HCT116 (cell line): ENCODE results near the gene RAI1. TPM values are rescaled to one million over a fixed set of nuclear protein-coding genes. Genes with fewer than 3 reads are reported as not detected.

Experiments
- ATAC-seq: fragments of 200-7000 bp; cut with Tn5 transposase; 2 replicates; pipeline ENCODE4 v1.9.1; 2020; ENCODE audit warnings: mild to moderate bottlenecking, moderate library complexity
- BruUV-seq: library from RNA; stranded (reverse); fragments of 400-500 nt; replicated peaks from 2 replicates; lab custom pipeline; 2021; lab: Mats Ljungman, UMichigan
- CTCF ChIA-PET: fragments of 300-600 bp; sonication (Branson Sonifier 250); formaldehyde crosslinking; loops from one replicate; lab custom pipeline; 2021; ENCODE audit warnings: antibody characterized with exemption; lab: Charles Lee
- POLR2A ChIA-PET: fragments of 300-600, 350-600 bp; sonication (Branson Sonifier 250); formaldehyde crosslinking; loops from one replicate; lab custom pipeline; 2021; ENCODE audit warnings: antibody characterized with exemption; lab: Charles Lee
- RAD21 ChIA-PET, 2 experiments: fragments of 300-600 bp; sonication (Branson Sonifier 250); formaldehyde crosslinking; loops; one replicate each; lab custom pipeline; 2023; ENCODE audit warnings: low total read pairs in 2 of 2; ENCODE audit not compliant: uncharacterized antibody in 2 of 2, unreplicated experiment in 2 of 2, low non-redundant PET in 1 of 2; lab: Charles Lee
- DNase-seq: peaks from one replicate; pipeline ENCODE4 v3.0.0-alpha.2; 2010; ENCODE audit warnings: low read depth, low spot score
- H2AFZ ChIP-seq: fragments of 200-600 bp; shearing (Covaris generic), sonication (generic); 2 replicates; pipeline ENCODE4 v1.6.1; 2017; ENCODE audit warnings: low read depth, mixed run types, mixed read lengths, antibody characterized with exemption, low read length; ENCODE audit not compliant: poor library complexity, severe bottlenecking
- H3K27ac ChIP-seq: 2 replicates; pipeline ENCODE4 v1.5.1; 2012; ENCODE audit warnings: low read depth, low read length
- H3K27me3 ChIP-seq: fragments of 200-600 bp; sonication (generic); 2 replicates; pipeline ENCODE4 v1.6.1; 2016; ENCODE audit warnings: mixed run types, low read length, mixed read lengths; ENCODE audit not compliant: insufficient read depth
- H3K36me3 ChIP-seq, 2 experiments: fragments of 200-500 bp in 1 of 2; fragments of 200-600 bp in 1 of 2; sonication (Bioruptor generic) in 1 of 2; sonication (generic) in 1 of 2; 2 replicates each; pipeline versions ENCODE4 v1.5.1 to v1.6.1; 2014 to 2016; ENCODE audit warnings: low read length in 2 of 2, inconsistent platforms in 1 of 2, mixed read lengths in 1 of 2, mixed run types in 1 of 2; ENCODE audit not compliant: insufficient read depth in 2 of 2, control insufficient read depth in 1 of 2
- H3K4me1 ChIP-seq, 2 experiments: fragments of 200-600 bp in 1 of 2; sonication (generic) in 1 of 2; 2 replicates each; pipeline versions ENCODE4 v1.5.1 to v1.6.1; 2012 to 2017; ENCODE audit warnings: low read length in 2 of 2, inconsistent platforms in 1 of 2, mild to moderate bottlenecking in 1 of 2, mixed read lengths in 1 of 2, mixed run types in 1 of 2, moderate library complexity in 1 of 2; ENCODE audit not compliant: insufficient read depth in 2 of 2, control insufficient read depth in 1 of 2
- H3K4me2 ChIP-seq: fragments of 200-600 bp; sonication (generic); 2 replicates; pipeline ENCODE4 v1.6.1; 2017; ENCODE audit warnings: mixed run types, low read length, mixed read lengths
- H3K4me3 ChIP-seq, 2 experiments: fragments of 200-600 bp in 1 of 2; sonication (generic) in 1 of 2; replicated peaks in 1 of 2; 2 replicates each; pipeline ENCODE4 v1.5.1; 2011 to 2016; ENCODE audit warnings: low read length in 2 of 2, control low read depth in 1 of 2, low read depth in 1 of 2, mild to moderate bottlenecking in 1 of 2, mixed read lengths in 1 of 2, mixed run types in 1 of 2
- H3K79me2 ChIP-seq: fragments of 200-600 bp; sonication (generic); 2 replicates; pipeline ENCODE4 v1.6.1; 2017; ENCODE audit warnings: mild to moderate bottlenecking, mixed run types, low read length, moderate library complexity, mixed read lengths; ENCODE audit not compliant: insufficient read depth
- H3K9ac ChIP-seq: fragments of 200-600 bp; sonication (generic); 2 replicates; pipeline ENCODE4 v1.6.1; 2016; ENCODE audit warnings: low read length, mixed read lengths
- H3K9me2 ChIP-seq: fragments of 200-600 bp; sonication (generic), shearing (Covaris generic); 2 replicates; pipeline ENCODE4 v1.6.1; 2017; ENCODE audit warnings: mixed run types, mild to moderate bottlenecking, moderate library complexity; ENCODE audit not compliant: insufficient read depth
- H3K9me3 ChIP-seq, 2 experiments: fragments of 200-500 bp in 1 of 2; fragments of 200-600 bp in 1 of 2; sonication (Bioruptor generic) in 1 of 2; sonication (generic) in 1 of 2; 2 replicates each; pipeline ENCODE4 v1.6.1; 2014 to 2017; ENCODE audit warnings: low read length in 2 of 2, mixed read lengths in 2 of 2, inconsistent platforms in 1 of 2, low read depth in 1 of 2, mild to moderate bottlenecking in 1 of 2, mixed run types in 1 of 2, moderate library complexity in 1 of 2; ENCODE audit not compliant: control insufficient read depth in 1 of 2, insufficient read depth in 1 of 2
- H4K20me1 ChIP-seq: fragments of 200-600 bp; sonication (generic), shearing (Covaris generic); 2 replicates; pipeline ENCODE4 v1.6.1; 2017; ENCODE audit warnings: mixed run types, mild to moderate bottlenecking, moderate library complexity; ENCODE audit not compliant: insufficient read depth
- CTCF ChIP-seq, 3 experiments: fragments of 200-600 bp in 1 of 3; sonication (generic) in 1 of 3; IDR thresholded peaks in 2 of 3; conservative IDR thresholded peaks in 1 of 3; 2 replicates each; pipeline ENCODE4 v1.5.1; 2012 to 2017; ENCODE audit warnings: low read depth in 2 of 3, low read length in 2 of 3, antibody characterized with exemption in 1 of 3, borderline replicate concordance in 1 of 3, control low read depth in 1 of 3, mild to moderate bottlenecking in 1 of 3, mixed read lengths in 1 of 3, mixed run types in 1 of 3, moderate library complexity in 1 of 3; ENCODE audit not compliant: insufficient read depth in 1 of 3
- EGR1 ChIP-seq: IDR thresholded peaks from 2 replicates; pipeline ENCODE4 v1.6.1; 2012; ENCODE audit warnings: low read depth
- ELF1 ChIP-seq: IDR thresholded peaks from 2 replicates; pipeline ENCODE4 v1.6.1; 2012; ENCODE audit warnings: low read depth, borderline replicate concordance
- EZH2 ChIP-seq: fragments of 200-600 bp; sonication (generic); IDR thresholded peaks from 2 replicates; pipeline ENCODE4 v1.6.1; 2017; ENCODE audit warnings: antibody characterized with exemption, mixed run types
- EZH2phosphoT487 ChIP-seq: fragments of 200-600 bp; IDR thresholded peaks from 2 replicates; pipeline ENCODE4 v1.6.1; 2018; ENCODE audit warnings: antibody characterized with exemption, borderline replicate concordance
- FOSL1 ChIP-seq: IDR thresholded peaks from 2 replicates; pipeline ENCODE4 v1.6.1; 2012; ENCODE audit warnings: low read depth
- JUND ChIP-seq: IDR thresholded peaks from 2 replicates; pipeline ENCODE4 v1.6.1; 2012
- POLR2A ChIP-seq: IDR thresholded peaks from 2 replicates; pipeline ENCODE4 v1.7.0; 2011; ENCODE audit warnings: borderline replicate concordance; ENCODE audit not compliant: insufficient read depth, insufficient read length; ENCODE audit errors: extremely low read depth
- POLR2AphosphoS5 ChIP-seq: IDR thresholded peaks from 2 replicates; pipeline ENCODE4 v1.6.1; 2011; ENCODE audit warnings: mild to moderate bottlenecking, low read depth, low read length, moderate library complexity
- RAD21 ChIP-seq: IDR thresholded peaks from 2 replicates; pipeline ENCODE4 v1.6.1; 2012; ENCODE audit warnings: low read depth, mild to moderate bottlenecking
- REST ChIP-seq: IDR thresholded peaks from 2 replicates; pipeline ENCODE4 v1.6.1; 2012; ENCODE audit warnings: low read depth
- SIN3A ChIP-seq: IDR thresholded peaks from 2 replicates; pipeline ENCODE4 v1.6.1; 2012; ENCODE audit warnings: low read depth
- SRF ChIP-seq: IDR thresholded peaks from 2 replicates; pipeline ENCODE4 v1.6.1; 2012; ENCODE audit warnings: low read depth
- ZBTB33 ChIP-seq: IDR thresholded peaks from 2 replicates; pipeline ENCODE4 v1.6.1; 2011; ENCODE audit warnings: mild to moderate bottlenecking, low read length, moderate library complexity; ENCODE audit not compliant: insufficient replicate concordance; ENCODE audit errors: extremely low read depth
- ZFX ChIP-seq: fragments of 450-650 bp; IDR thresholded peaks from 2 replicates; pipeline ENCODE4 v1.6.1; 2017
- ZNF274 ChIP-seq: fragments of 200-500 bp; sonication (Bioruptor generic); IDR thresholded peaks from 2 replicates; pipeline ENCODE4 v1.6.1; 2014; ENCODE audit warnings: mild to moderate bottlenecking, low read depth, low read length, inconsistent platforms
- intact Hi-C: fragments of 100-400 bp; cut with micrococcal nuclease; formaldehyde crosslinking; loops from 2 replicates; pipeline ENCODE4 v1.10.0; 2022
- total RNA-seq: library from RNA; stranded (reverse); gene quantifications from one replicate; pipeline ENCODE4 v1.2.1, GENCODE V29; 2021; ENCODE audit not compliant: unreplicated experiment
- TF ChIP-seq, protein P1 (sequence below): IDR thresholded peaks from 2 replicates; pipeline ENCODE4 v1.6.1; 2012

The RAI1 gene
- total RNA-seq, 1 experiment from 2014 or later: 38.5 TPM

DNA sequence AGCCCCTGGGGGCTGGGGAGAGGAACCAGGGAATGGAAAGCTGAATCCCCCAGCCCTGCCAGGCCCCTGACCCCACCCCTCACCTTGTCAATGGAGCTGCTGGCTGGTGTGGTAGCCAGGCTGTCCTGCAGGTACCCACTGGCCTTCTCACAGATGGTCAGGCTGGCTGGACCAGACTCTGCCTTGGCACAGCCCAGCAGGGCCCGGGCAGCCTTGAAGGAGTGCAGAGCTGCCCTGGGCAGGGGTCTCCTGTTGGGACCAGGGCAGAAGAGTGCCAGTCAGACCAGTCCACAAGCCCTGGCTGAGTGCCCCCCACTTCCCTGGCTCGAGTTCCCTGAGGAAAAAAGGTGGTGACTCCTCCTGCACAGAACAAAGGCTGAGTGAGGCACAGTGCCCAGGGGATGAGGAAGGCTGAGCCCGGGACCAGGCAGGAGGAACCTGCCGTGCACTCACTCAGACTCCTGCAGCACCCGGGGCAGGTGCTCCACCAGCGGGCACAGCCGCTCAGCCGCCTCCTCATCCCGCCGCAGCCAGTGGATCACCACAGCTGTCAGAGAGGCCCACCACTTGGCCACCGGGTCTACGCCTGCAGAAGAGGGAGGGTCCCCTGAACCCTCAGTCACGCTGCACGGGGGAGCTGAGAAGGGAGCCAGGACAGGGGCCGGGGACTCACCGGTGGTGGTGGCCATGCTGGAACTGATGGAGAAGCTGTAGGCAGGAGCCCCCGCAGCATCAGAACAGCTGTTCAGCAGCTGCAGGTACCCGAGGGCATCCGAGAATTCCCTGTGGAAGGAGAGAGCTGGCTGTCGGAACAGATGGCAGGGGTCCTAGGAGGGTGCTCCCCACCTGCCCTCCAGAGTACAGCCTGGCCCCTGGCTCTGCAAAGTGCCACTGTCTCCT is 133.2 kb downstream of the RAI1 start:
- BruUV-seq: no TSS peak
- no peak overlapping the region for H3K9ac ChIP-seq
- no peaks in the 10 kb centered on the region for H3K27me3 ChIP-seq
- H3K27ac ChIP-seq: peak overlapping the region; percentile 48
- ATAC-seq (no peak), DNase-seq (no peak)
- intact Hi-C loops: loop anchor here (5.0 kb wide), 1 partner anchor 218 kb away; no protein-coding TSS in a partner anchor
- H3K36me3 ChIP-seq: peaks cover 30 to 68% of the 10 kb centered on the region in 2 experiments
- ChIA-PET CTCF (no interaction called here), RAD21 (no interaction called here), POLR2A (interaction anchor here (1.7 kb wide), 1 partner anchor 22 kb away, joined by 6 read pairs; no protein-coding TSS in a partner anchor)
- H2AFZ ChIP-seq: no peak overlapping the region
- H3K4me1 ChIP-seq: peaks cover 21 to 28% of the 10 kb centered on the region in 2 experiments
- TF ChIP-seq, protein P1, sequence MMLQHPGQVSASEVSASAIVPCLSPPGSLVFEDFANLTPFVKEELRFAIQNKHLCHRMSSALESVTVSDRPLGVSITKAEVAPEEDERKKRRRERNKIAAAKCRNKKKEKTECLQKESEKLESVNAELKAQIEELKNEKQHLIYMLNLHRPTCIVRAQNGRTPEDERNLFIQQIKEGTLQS: no peak
- TF ChIP-seq JUND (no peak), SIN3A (no peak), ELF1 (no peak), FOSL1 (no peak), RAD21 (no peak), REST (no peak), EZH2phosphoT487 (no peak), ZNF274 (no peak), POLR2AphosphoS5 (no peak), ZBTB33 (no peak), EGR1 (no peak), EZH2 (no peak), ZFX (no peak), SRF (no peak), CTCF (IDR thresholded peaks at IDR 0.05 in 2 of 3, conservative IDR thresholded peaks at IDR 0.05 in 1 of 3; ENCODE audit: borderline replicate concordance in 1 of 3, insufficient read depth in 1 of 3, low read depth in 2 of 3, low read length in 2 of 3) (no peak), POLR2A (no peak)
- H4K20me1 ChIP-seq: no peaks in the 10 kb centered on the region
- H3K9me3 ChIP-seq: no peaks in the 10 kb centered on the region
- H3K9me2 ChIP-seq: no peaks in the 10 kb centered on the region
- no peak overlapping the region for H3K4me3 ChIP-seq
- H3K79me2 ChIP-seq: peaks cover 32% of the 10 kb centered on the region
- no peak overlapping the region for H3K4me2 ChIP-seq
